IPS-NIHi7 (cell line): ENCODE measurements around the gene TMEM163.
"Not testable (repeated sequence)": the region's sequence is repeated elsewhere in the genome, so short reads cannot be mapped to it uniquely, and the experiment has no call there.

Source experiments
- DNase-seq: peaks from one replicate; pipeline ENCODE4 v3.0.0; 2012; ENCODE audit warnings: mixed read lengths; ENCODE audit errors: extremely low spot score

TMEM163 gene

DNA sequence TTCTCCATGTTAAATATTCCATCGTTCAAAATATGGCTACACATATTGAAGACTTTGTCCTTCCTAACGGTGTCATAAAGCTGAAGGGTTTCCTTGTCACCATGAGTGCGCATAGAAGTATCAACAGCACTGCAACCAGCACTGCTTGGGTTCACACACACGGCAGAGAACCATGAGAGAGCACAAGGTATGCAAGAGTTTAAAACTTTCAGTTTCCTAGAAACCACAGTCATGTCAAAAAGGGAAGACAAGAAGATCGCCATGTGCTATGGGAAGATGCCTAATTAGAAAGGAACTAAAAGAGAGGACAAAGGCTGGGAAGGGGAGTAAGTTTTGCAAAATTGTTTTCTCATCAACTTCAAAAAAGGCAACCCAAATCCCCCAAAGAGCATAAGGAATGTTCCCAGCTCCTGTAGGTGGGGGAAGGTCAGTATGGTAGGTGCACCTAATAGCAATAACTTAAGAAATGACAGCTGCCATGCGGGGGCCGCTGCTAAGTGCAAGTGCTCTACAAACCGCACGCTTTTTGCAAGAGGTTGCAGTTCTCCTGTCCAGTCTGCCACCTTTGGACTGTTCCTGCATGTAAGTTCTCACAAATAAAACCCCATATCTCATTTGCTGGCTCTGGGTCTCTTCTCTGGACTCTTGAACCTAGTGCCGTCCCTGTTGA is 136.8 kb downstream of the TMEM163 start:
- no peak for DNase-seq

DNA sequence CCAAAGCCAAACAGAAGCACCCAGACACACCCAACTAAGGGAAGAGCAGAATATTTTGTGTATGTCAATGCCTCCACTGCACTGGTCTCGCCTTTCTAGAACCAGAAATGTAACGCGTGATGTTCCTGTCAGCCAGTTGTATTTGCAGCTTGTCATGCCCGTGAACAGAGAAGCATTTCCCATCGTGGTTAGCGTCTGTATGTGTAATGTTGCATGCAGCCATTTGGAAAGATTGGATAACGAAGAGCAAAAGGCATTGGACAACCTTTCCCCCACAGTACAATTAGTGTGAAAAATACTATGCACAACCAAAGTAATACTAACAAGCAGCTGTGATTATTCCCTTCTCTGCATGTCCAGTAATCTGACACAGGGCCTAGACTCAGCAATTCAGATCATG is 140.5 kb downstream of the TMEM163 start:
- DNase-seq = no peak

DNA sequence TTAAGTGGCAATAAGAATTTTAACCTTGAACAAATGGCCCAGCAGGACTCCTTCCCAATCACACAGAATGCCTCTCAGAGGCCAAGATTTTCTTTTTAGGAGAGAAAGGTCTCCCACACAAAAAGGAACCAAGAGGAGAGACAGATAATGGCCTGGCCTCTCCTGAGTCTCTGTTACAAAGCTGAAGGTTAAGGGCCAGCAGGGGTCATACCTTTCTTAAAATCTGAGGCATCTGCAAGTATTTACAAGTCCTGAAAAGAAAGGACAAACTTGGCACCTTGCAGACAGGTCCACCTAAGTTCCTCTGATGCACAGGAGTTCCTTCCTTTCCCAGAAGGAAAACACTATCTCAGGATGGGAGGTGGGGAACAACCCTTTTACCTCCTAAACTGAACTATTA is 142.3 kb downstream of the TMEM163 start:
- DNase-seq = no peak

DNA sequence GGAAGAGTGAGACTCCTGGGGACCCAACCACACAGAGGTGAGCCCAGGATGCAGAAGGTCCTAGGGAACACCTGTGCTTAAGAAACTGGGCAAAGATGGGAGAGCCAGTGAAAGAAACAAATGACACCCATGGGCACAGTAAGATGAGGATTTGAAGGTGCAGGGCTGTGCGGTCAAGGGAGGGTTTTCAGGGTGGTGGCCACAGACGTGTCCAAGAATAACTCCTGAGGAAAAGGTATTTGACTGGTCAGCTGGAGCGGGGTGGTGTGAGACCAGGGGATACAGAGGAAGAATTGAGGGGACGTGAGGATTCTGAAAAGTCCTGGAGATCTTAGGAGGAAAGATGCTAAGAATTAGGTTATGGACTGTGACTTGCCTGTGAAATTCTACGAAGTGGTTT is 142.9 kb downstream of the TMEM163 start:
- DNase-seq = no peak

DNA sequence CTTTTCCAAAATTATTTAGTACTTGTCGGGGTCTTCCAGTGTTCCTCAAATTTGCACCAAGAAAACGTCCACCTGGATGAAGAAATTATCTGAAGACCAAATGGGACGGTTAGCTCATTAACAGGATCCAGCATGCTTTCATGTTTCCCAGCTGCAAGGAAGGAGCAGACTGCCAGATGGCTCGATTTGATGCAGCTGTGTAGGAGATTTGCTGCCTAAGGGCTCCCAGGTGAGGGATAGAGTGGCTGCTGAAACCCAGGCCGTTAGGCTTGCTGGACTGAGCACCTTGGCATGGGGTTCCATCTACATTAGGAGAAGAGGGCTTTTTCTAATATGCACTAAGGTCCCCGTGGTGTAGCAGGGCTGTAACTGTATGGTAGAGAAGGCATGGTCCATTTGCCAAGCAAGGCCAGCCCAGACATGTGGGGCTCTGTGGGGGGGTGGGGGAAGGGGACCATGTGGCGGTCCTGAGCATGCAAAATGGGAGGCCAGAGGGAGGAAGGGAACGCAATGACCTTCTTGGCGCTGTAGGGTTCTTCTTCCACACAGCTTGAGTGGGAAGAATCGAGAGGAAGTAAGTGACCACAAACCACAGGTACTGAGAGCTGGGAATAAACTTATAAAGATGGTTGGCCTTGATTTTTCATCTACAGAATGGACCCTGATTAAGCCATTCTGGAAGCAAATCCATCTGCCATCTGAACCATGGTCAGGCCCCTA is 144.0 kb downstream of the TMEM163 start:
- DNase-seq = no peak

DNA sequence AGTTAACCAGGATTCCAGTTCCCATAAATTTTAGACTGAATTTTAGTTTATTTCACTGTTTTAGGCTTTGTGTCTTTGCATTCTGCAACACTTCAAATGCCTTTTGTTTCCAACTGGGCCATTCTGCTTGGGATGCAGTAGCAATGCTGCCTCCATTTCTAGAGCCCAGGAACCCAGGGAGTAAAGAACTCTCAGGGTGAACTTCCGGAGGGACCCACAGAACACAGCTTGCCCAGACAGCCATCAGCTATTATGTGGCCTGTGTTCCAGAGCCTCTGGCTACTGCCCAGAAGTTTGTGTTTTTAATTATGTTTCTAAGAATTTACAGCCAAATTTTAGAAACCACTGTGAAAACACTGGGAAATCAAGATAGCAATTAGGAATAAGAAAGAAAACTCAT is 145.1 kb downstream of the TMEM163 start:
- DNase-seq = no peak

GRCh38 chr2:134573085-134573370 is 145.8 kb downstream of the TMEM163 start:
- DNase-seq = no peak

- DNase-seq = no peak
These were observed 146.3 kb downstream of the TMEM163 start for GRCh38 chr2:134572314-134573084.

DNA sequence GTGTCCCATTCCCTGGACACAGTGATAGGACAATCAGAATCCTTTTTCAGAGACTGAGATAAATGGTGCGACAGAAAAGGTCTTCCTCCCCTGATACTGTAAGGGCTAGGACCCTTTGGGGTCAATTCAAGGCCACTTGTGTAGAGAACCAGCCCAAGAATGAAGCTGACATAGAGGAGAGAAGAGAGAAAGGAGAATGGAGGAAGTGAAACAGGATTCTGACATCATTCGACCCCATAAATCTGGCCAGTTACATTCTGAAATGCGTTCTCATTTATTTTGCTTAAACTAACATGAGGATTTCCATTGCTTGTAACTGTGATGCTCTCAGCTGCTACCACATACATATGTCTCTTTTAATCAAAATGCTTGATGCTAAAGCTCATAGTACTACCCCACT is 148.1 kb downstream of the TMEM163 start:
- no peak for DNase-seq

DNA sequence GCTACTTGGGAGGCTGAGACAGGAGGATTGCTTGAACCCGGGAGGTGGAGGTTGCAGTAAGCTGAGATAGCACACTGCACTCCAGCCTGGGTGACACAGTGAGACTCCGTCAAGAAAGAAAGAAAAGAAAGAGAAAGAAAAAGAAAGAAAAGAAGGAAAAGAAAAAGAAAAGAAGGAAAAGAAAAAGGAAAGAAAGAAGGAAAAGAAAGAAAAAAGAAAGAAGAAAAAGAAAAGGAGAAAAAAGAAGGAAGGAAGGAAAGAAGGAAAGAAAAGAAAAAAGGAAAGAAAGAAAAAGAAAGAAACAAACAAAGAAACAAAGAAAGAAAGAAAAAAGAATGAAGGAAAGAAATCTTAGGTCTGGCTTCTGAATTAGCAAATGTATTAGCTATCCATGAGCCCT is 150.4 kb downstream of the TMEM163 start:
- DNase-seq = no peak

DNA sequence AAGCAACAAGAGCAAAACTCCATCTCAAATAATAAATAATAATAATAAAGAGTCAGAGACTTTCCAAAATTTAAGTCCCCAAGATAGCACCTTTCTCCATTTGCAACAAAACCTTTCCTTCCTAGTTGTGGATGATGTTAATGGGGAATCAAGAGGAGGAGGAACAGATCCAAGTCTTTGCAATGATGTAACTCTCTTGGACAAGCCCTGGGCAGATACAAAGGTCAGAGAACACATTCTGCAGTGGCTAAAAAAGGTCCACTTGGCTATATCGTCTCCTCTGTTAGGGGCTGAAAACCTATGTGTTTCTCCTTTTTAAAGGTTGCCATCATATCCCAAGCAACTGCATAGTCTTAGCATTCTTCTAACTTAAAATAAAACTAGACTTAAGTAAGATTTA is 151.1 kb downstream of the TMEM163 start:
- DNase-seq = no peak

GRCh38 chr2:134564955-134565354 is 153.8 kb downstream of the TMEM163 start:
- DNase-seq = not testable (repeated sequence)

DNA sequence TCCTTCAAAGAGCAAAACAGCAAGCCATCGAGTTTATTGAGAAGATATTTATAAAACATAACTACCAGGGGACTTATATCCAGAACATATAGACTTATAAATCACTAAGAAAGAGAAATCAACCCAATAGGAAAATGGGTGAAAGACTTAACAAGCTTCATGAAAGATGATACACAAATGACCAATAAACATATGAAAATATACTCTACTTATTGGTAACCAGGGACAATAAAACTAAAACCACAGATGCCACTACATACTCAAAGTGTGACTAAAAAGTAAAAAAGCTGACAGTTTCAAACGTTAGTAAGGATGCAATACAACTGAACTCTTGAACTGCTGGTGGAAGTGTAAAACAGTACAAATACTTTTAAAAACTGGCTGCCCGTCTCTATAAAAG is 154.3 kb downstream of the TMEM163 start:
- DNase-seq = no peak

DNA sequence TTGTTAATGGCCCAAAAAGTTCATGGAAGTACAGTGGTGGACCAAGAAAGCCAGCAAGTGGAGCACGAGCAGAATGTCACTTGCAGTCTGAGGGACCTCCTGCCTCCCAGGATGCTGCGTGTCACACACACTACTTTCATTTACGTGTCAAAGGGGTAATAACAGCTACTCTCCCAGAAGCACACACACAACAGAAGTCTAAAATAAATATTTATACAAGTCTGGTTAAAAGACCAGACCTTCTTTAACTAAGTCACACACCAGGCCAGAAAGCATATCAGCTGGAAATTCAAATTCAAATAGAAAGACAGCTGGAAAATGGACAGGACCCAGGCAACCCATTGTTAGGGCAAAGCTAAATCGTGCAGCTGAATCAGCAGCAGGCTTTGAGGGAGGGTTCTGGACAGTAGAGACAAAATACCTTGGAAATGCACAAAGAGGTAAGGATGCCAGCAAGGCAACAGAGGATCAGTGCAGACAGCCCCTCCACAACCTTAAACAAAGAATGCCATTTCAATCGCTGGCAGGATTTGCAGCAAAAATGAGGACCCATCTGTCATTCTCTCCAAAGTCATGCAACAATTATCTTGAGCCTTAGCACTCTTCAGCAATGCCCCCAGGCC is 160.5 kb downstream of the TMEM163 start:
- DNase-seq = no peak

DNA sequence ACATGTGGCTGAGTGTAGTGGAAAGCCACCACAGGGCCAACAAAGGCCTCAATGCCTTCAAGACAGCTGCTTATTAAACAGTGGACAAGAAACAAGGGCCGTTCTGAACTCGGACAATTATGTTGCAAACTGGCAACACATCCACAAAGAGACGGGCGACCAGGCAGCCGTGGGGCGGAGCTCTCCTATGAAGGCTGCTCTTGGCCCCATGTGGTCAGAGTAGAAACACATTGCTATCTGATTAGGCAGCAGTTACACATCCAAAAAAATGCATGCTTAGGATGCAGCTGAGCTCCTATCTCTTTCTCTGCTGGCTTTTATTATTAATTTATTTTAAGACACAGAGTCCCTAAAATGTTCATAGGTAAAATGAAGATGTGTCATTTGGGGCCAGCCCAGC is 163.4 kb downstream of the TMEM163 start:
- DNase-seq = no peak

- DNase-seq = no peak
These were observed 165.1 kb downstream of the TMEM163 start for GRCh38 chr2:134553657-134554056.

- no peak for DNase-seq
These were observed 168.1 kb downstream of the TMEM163 start for GRCh38 chr2:134550566-134551164.

DNA sequence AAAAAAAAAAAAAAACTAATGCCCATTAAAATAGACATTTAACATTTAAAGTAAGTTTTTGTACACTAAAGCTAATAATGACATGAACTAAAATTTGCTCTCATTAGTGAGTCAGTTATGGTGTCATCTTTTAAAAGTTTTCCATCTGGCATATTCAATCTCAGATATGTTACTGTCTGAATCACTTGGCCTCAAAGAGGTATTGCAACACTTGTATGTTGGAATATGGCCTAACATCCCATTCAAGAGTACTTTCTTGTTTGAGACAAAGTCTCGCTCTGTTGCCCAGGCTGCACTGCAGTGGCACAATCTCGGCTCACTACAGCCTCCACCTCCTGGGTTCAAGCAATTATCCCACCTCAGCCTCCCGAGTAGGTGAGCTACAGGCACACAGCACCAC is 169.7 kb downstream of the TMEM163 start:
- DNase-seq = no peak

GRCh38 chr2:134540990-134541389 is 177.8 kb downstream of the TMEM163 start:
- no peak for DNase-seq

DNA sequence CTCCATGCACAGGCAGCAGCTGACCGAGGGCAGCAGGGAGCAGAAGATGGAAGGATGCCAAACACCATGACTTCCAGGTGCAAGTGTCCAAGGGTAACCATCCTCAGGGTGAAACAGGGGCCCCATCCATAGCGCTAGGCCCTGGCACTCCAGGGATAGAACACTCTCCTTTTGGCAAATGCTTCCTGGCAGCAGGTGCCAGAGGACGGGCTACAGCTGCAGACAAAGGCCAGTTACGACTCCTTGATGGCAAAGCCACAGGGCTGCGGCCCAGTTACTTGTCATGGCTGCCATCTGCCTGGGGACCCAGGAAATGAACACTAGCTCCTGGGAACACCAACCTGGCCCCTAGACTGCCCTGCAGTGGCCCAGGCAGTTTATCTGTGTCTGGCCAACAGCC is 178.8 kb downstream of the TMEM163 start:
- DNase-seq = no peak

- no peak for DNase-seq
These were observed 181.1 kb downstream of the TMEM163 start for GRCh38 chr2:134537702-134538101.

DNA sequence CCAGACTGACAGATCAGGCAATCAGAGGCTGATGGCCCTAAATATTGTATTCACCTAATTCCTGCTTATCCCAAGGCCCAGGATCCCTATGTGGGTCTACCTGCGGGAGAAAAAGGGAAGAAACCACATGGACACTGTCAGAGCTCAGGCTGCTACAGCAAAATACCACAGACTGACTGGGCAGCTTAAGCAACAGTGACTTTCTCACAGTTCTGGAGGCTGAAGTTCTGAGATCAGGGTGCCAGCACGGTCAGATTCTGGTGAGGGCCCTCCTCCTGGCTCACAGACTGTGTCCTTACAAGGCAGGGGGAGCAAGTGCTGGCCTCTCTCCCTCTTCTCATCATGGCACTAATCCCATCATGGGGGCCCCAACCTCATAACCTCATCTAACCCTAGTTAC is 181.7 kb downstream of the TMEM163 start:
- no peak for DNase-seq
